ENCODE results near the gene MARK3. TPM values are rescaled to one million over a fixed set of nuclear protein-coding genes. Genes with fewer than 3 reads are reported as not detected.

MARK3 gene
- total and polyA plus RNA-seq, 10 of the 15 experiments (the other 5 are each of a cell fraction or from before 2014, with no cell fraction given) = 10.7 to 75.1 (median 41.4) TPM

GRCh38 chr14:103547941-103548462, 162.8 kb downstream of the MARK3 start:
- ChIA-PET SMC1A (ENCODE audit: uncharacterized antibody, unreplicated experiment) (interaction anchor here (0.6 to 1.2 kb wide), 2 partner anchors 16 to 21 kb away, joined by 3 read pairs; no protein-coding TSS in a partner anchor), CTCF (interaction anchor here (0.9 to 5.7 kb wide), 4 partner anchors 10 to 29 kb away, joined by 3 to 53 read pairs (median 8); no protein-coding TSS in a partner anchor), RAD21 (ENCODE audit: unreplicated experiment) (interaction anchor here (2.5 kb wide), 1 partner anchor 29 kb away, joined by 25 read pairs; no protein-coding TSS in a partner anchor), POLR2A (no interaction called here)
- intact Hi-C loops (cut with micrococcal nuclease; ENCODE audit: unreplicated experiment) (no loop called here), in situ Hi-C loops (cut with MboI) (no loop called here)
- no peaks in the 10 kb centered on the region for H3K79me2 ChIP-seq (ENCODE audit: control insufficient read depth, insufficient read depth, low read length)
- BruUV-seq (replicated peaks) = no TSS peak
- 77% methylated on average over 16 of the region's 18 CpGs for WGBS (ENCODE audit: insufficient coverage, insufficient replicate concordance, low lambda C conversion rate, missing lambda C conversion rate)
- no peaks in the 10 kb centered on the region for H3K36me3 ChIP-seq (ENCODE audit: control insufficient read depth in 2 of 2, insufficient read depth in 2 of 2, low read length in 1 of 2)
- no peaks in the 10 kb centered on the region for H3K4me1 ChIP-seq (ENCODE audit: control insufficient read depth, insufficient read depth, low read length)
- H3K27me3 ChIP-seq (replicated peaks in 1 of 2; ENCODE audit: control insufficient read depth in 2 of 2, insufficient read depth in 2 of 2, low read length in 1 of 2) = no peaks in the 10 kb centered on the region
- FAIRE-seq = no peak
- no peak overlapping the region for H2AFZ ChIP-seq (ENCODE audit: control insufficient read depth, low read depth, low read length)
- H3K27ac ChIP-seq (ENCODE audit: control insufficient read depth, insufficient read depth) = no peak overlapping the region
- ATAC-seq = no peak
- DNase-seq (ENCODE audit: low read depth, low spot score) = no peak
- no peak overlapping the region for H3K4me3 ChIP-seq
- no peak overlapping the region for H3K4me2 ChIP-seq (ENCODE audit: control insufficient read depth, insufficient read depth)
- no peaks in the 10 kb centered on the region for H4K20me1 ChIP-seq (ENCODE audit: control insufficient read depth, insufficient read depth)
- no peak overlapping the region for H3K9ac ChIP-seq (ENCODE audit: control insufficient read depth, insufficient read depth, low read length)
- H3K9me3 ChIP-seq (replicated peaks; ENCODE audit: control insufficient read depth, insufficient read depth, low read length) = no peaks in the 10 kb centered on the region
- TF ChIP-seq ZNF384 (IDR thresholded peaks at IDR 0.05; ENCODE audit: borderline replicate concordance, low read depth, low read length) = no peak
- TF ChIP-seq CHD4 (IDR thresholded peaks at IDR 0.05) = no peak
- TF ChIP-seq BRCA1 (IDR thresholded peaks at IDR 0.05; ENCODE audit: low read depth, low read length) = no peak
- no peak for TF ChIP-seq RFX5 (IDR thresholded peaks at IDR 0.05; ENCODE audit: low read depth, low read length)
- TF ChIP-seq ASH2L (IDR thresholded peaks at IDR 0.05; ENCODE audit: borderline replicate concordance, low read depth) = no peak
- TF ChIP-seq POLR2A (IDR thresholded peaks at IDR 0.05; ENCODE audit: low read depth, low read length) = no peak
- no peak for TF ChIP-seq STAT1 (conservative IDR thresholded peaks at IDR 0.05)
- no peak for TF ChIP-seq ZBTB40 (IDR thresholded peaks at IDR 0.05; ENCODE audit: borderline replicate concordance)
- no peak for TF ChIP-seq NR2F1 (conservative IDR thresholded peaks at IDR 0.05)
- no peak for TF ChIP-seq SP1 (IDR thresholded peaks at IDR 0.05; ENCODE audit: low read depth, low read length)
- no peak for TF ChIP-seq NRF1 (conservative IDR thresholded peaks at IDR 0.05; ENCODE audit: low read depth, low read length)
- no peak for TF ChIP-seq SMAD5 (IDR thresholded peaks at IDR 0.05; ENCODE audit: low read depth)
- TF ChIP-seq YY1 (IDR thresholded peaks at IDR 0.05; ENCODE audit: low read depth, low read length) = no peak
- TF ChIP-seq RELB (IDR thresholded peaks at IDR 0.05; ENCODE audit: low read depth) = no peak
- TF ChIP-seq ZNF687 (IDR thresholded peaks at IDR 0.05) = no peak

Data from GM12878 (cell line).